DMS53 treated with DMSO at 0.1 percent for 48 hours (cell line): Measurements from ENCODE around the gene NSDHL.
"Not testable (repeated sequence)": the region's sequence is repeated elsewhere in the genome, so short reads cannot be mapped to it uniquely, and the experiment has no call there.

ENCODE experiments used
- DNase-seq: peaks from one replicate; lab custom pipeline; 2025; ENCODE audit not compliant: unreplicated experiment; lab: John Stamatoyannopoulos, UW

The NSDHL gene

GRCh38 chrX:152910018-152910417 lies 79.2 kb downstream of the NSDHL start:
- not testable (repeated sequence) for DNase-seq

GRCh38 chrX:152912106-152912505 lies 81.2 kb downstream of the NSDHL start:
- no peak for DNase-seq

GRCh38 chrX:152912641-152913040 lies 81.8 kb downstream of the NSDHL start:
- no peak for DNase-seq

- no peak for DNase-seq
Observed at GRCh38 chrX:152913346-152913745, 82.5 kb downstream of the NSDHL start.

GRCh38 chrX:152913910-152914309 lies 83.0 kb downstream of the NSDHL start:
- DNase-seq = no peak

GRCh38 chrX:152915541-152916241 lies 84.8 kb downstream of the NSDHL start:
- no peak for DNase-seq

- DNase-seq = no peak
Observed at GRCh38 chrX:152917656-152918579, 87.1 kb downstream of the NSDHL start.

GRCh38 chrX:152918707-152919106 lies 87.8 kb downstream of the NSDHL start:
- DNase-seq = no peak
